HG03439 (cell line): ENCODE results near the gene PASK.
A peak's percentile ranks its signal among the peaks of the same experiment; 100 is the strongest.

ENCODE experiments used
- ATAC-seq: cut with Tn5 transposase; IDR thresholded peaks from one replicate; pipeline ENCODE4 v1.9.1; 2021; ENCODE audit warnings: mild to moderate bottlenecking, moderate library complexity; ENCODE audit not compliant: unreplicated experiment

The PASK gene

GRCh38 chr2:241129086-241129871 lies 20.0 kb downstream of the PASK start:
- no peak for ATAC-seq

- ATAC-seq, result no peak
Measured at GRCh38 chr2:241128266-241128665, 21.0 kb downstream of the PASK start.

GRCh38 chr2:241126771-241127202 lies 22.5 kb downstream of the PASK start:
- ATAC-seq, result no peak

- ATAC-seq, result no peak
Measured at GRCh38 chr2:241126201-241126611, 23.1 kb downstream of the PASK start.

- no peak for ATAC-seq
Measured at GRCh38 chr2:241125626-241126025, 23.6 kb downstream of the PASK start.

- no peak for ATAC-seq
Measured at GRCh38 chr2:241123816-241124536, 25.3 kb downstream of the PASK start.

- no peak for ATAC-seq
Measured at GRCh38 chr2:241122376-241123002, 26.8 kb downstream of the PASK start.

- ATAC-seq, result no peak
Measured at GRCh38 chr2:241121008-241121407, 28.3 kb downstream of the PASK start.

- ATAC-seq, result no peak
Measured at GRCh38 chr2:241120440-241120839, 28.8 kb downstream of the PASK start.

GRCh38 chr2:241118737-241119505 lies 30.4 kb downstream of the PASK start:
- no peak for ATAC-seq

GRCh38 chr2:241116606-241117560 lies 32.4 kb downstream of the PASK start:
- no peak for ATAC-seq

- no peak for ATAC-seq
Measured at GRCh38 chr2:241115361-241115760, 33.9 kb downstream of the PASK start.

GRCh38 chr2:241114836-241115235 lies 34.4 kb downstream of the PASK start:
- ATAC-seq, result no peak

GRCh38 chr2:241112592-241112991 lies 36.7 kb downstream of the PASK start:
- no peak for ATAC-seq

GRCh38 chr2:241112046-241112445 lies 37.2 kb downstream of the PASK start:
- ATAC-seq, result no peak

- ATAC-seq, result peak; percentile 30
Measured at GRCh38 chr2:241111440-241111805, 37.8 kb downstream of the PASK start.

- peak; percentile 38 for ATAC-seq
Measured at GRCh38 chr2:241110607-241111439, 38.4 kb downstream of the PASK start.

- ATAC-seq, result peak; percentile 5
Measured at GRCh38 chr2:241110089-241110606, 39.1 kb downstream of the PASK start.
